ENCODE results near the gene MEX3D. TPM values are rescaled to one million over a fixed set of nuclear protein-coding genes. Genes with fewer than 3 reads are reported as not detected.
"Not testable (repeated sequence)": the region's sequence is repeated elsewhere in the genome, so short reads cannot be mapped to it uniquely, and the experiment has no call there.

Gene MEX3D
- total RNA-seq, 1 experiment from 2014 or later: 64.0 TPM

- ChIA-PET POLR2A (ENCODE audit: unreplicated experiment) (no interaction called here), CTCF (no interaction called here)
Observed at GRCh38 chr19:1540365-1540925, 27.7 kb downstream of the MEX3D start.

GRCh38 chr19:1539749-1540148 lies 28.4 kb downstream of the MEX3D start:
- H3K79me2 ChIP-seq (ENCODE audit: low read length); CTCF ChIA-PET; H3K9me2 ChIP-seq (replicated peaks; ENCODE audit: low read length); H3K9ac ChIP-seq (ENCODE audit: low read length); H3K4me1 ChIP-seq (ENCODE audit: insufficient read depth, low read length); ATAC-seq; H2AFZ ChIP-seq (ENCODE audit: low read length); DNase-seq; H3K27ac ChIP-seq (ENCODE audit: low read length); H3F3A ChIP-seq (ENCODE audit: low read length, unreplicated experiment); H3K9me3 ChIP-seq (ENCODE audit: low read length); H3K4me3 ChIP-seq (ENCODE audit: low read length); H3K4me2 ChIP-seq (ENCODE audit: low read length); H3K27me3 ChIP-seq (ENCODE audit: low read length); H4K20me1 ChIP-seq (ENCODE audit: low read length); BruUV-seq (replicated peaks); H3K36me3 ChIP-seq (ENCODE audit: low read depth, low read length); POLR2A ChIA-PET (ENCODE audit: unreplicated experiment): not testable (repeated sequence)
- intact Hi-C loops (cut with micrococcal nuclease): loop anchor here (10.0 kb wide), 1 partner anchor 115 kb away; the partner anchor contains the start of gene TCF3

More at GRCh38 chr19:1540365-1540925, 27.7 kb downstream of the MEX3D start:
- Histone ChIP-seq H3K9me2 (replicated peaks; ENCODE audit: low read length) (no peaks in the 10 kb centered on the region), H3K4me1 (ENCODE audit: insufficient read depth, low read length) (no peaks in the 10 kb centered on the region), H3K9me3 (ENCODE audit: low read length) (no peaks in the 10 kb centered on the region), H3K27me3 (ENCODE audit: low read length) (no peaks in the 10 kb centered on the region), H3K79me2 (ENCODE audit: low read length) (no peaks in the 10 kb centered on the region), H3K4me3 (ENCODE audit: low read length) (no peak overlapping the region), H3K36me3 (ENCODE audit: low read depth, low read length) (no peaks in the 10 kb centered on the region), H3F3A (ENCODE audit: low read length, unreplicated experiment) (no peaks in the 10 kb centered on the region), H3K4me2 (ENCODE audit: low read length) (no peak overlapping the region), H3K9ac (ENCODE audit: low read length) (no peak overlapping the region), H4K20me1 (ENCODE audit: low read length) (no peaks in the 10 kb centered on the region), H2AFZ (ENCODE audit: low read length) (no peak overlapping the region), H3K27ac (ENCODE audit: low read length) (no peak overlapping the region)
- DNase-seq: no peak
- ATAC-seq: no peak
- no TSS peak for BruUV-seq (replicated peaks)
- no peak for TF ChIP-seq EZH2phosphoT487 (IDR thresholded peaks at IDR 0.05; ENCODE audit: borderline replicate concordance, low read length)
- no peak for TF ChIP-seq CTCF (conservative IDR thresholded peaks at IDR 0.05; ENCODE audit: low read depth, low read length)
- intact Hi-C loops (cut with micrococcal nuclease): loop anchor here (10.0 kb wide), 1 partner anchor 114 kb away; the partner anchor contains the start of gene TCF3

- Histone ChIP-seq H3K27me3 (ENCODE audit: low read length) (no peaks in the 10 kb centered on the region), H3K36me3 (ENCODE audit: low read depth, low read length) (no peaks in the 10 kb centered on the region), H3K9me3 (ENCODE audit: low read length) (no peaks in the 10 kb centered on the region), H3K79me2 (ENCODE audit: low read length) (no peaks in the 10 kb centered on the region), H2AFZ (ENCODE audit: low read length) (no peak overlapping the region), H3K27ac (ENCODE audit: low read length) (no peak overlapping the region), H4K20me1 (ENCODE audit: low read length) (no peaks in the 10 kb centered on the region), H3K4me2 (ENCODE audit: low read length) (no peak overlapping the region), H3F3A (ENCODE audit: low read length, unreplicated experiment) (no peaks in the 10 kb centered on the region), H3K9ac (ENCODE audit: low read length) (no peak overlapping the region), H3K4me1 (ENCODE audit: insufficient read depth, low read length) (no peaks in the 10 kb centered on the region), H3K9me2 (replicated peaks; ENCODE audit: low read length) (no peaks in the 10 kb centered on the region), H3K4me3 (ENCODE audit: low read length) (no peak overlapping the region)
- POLR2A ChIA-PET (ENCODE audit: unreplicated experiment): no interaction called here
- CTCF ChIA-PET: no interaction called here
- no peak for TF ChIP-seq CTCF (conservative IDR thresholded peaks at IDR 0.05; ENCODE audit: low read depth, low read length)
- no peak for TF ChIP-seq EZH2 (IDR thresholded peaks at IDR 0.05; ENCODE audit: low read length, unreplicated experiment)
- intact Hi-C loops (cut with micrococcal nuclease): no loop called here
- BruUV-seq (replicated peaks): no TSS peak
- ATAC-seq (no peak), DNase-seq (no peak)
Observed at GRCh38 chr19:1538978-1539377, 29.1 kb downstream of the MEX3D start.

- H3K9me2 ChIP-seq (replicated peaks; ENCODE audit: low read length); H3K9me3 ChIP-seq (ENCODE audit: low read length); H3K4me1 ChIP-seq (ENCODE audit: insufficient read depth, low read length); H3K9ac ChIP-seq (ENCODE audit: low read length); intact Hi-C loops (cut with micrococcal nuclease); BruUV-seq (replicated peaks); POLR2A ChIA-PET (ENCODE audit: unreplicated experiment); H3K4me3 ChIP-seq (ENCODE audit: low read length); H2AFZ ChIP-seq (ENCODE audit: low read length); H4K20me1 ChIP-seq (ENCODE audit: low read length); CTCF ChIA-PET; H3K36me3 ChIP-seq (ENCODE audit: low read depth, low read length); DNase-seq; H3K27ac ChIP-seq (ENCODE audit: low read length); H3K79me2 ChIP-seq (ENCODE audit: low read length); H3K4me2 ChIP-seq (ENCODE audit: low read length); H3K27me3 ChIP-seq (ENCODE audit: low read length); H3F3A ChIP-seq (ENCODE audit: low read length, unreplicated experiment); ATAC-seq: not testable (repeated sequence)
Observed at GRCh38 chr19:1535699-1536098, 32.4 kb downstream of the MEX3D start.

Data from PC-3 (cell line).